GM12874 (cell line): Measurements from ENCODE around the gene CDH5.

Experiments used
- TF ChIP-seq, protein P1 (sequence below): IDR thresholded peaks from 2 replicates; pipeline ENCODE4 v1.5.1; 2011; ENCODE audit warnings: low read depth, mild to moderate bottlenecking, control low read depth, low read length, moderate library complexity; ENCODE audit not compliant: insufficient read depth

CDH5 gene

DNA sequence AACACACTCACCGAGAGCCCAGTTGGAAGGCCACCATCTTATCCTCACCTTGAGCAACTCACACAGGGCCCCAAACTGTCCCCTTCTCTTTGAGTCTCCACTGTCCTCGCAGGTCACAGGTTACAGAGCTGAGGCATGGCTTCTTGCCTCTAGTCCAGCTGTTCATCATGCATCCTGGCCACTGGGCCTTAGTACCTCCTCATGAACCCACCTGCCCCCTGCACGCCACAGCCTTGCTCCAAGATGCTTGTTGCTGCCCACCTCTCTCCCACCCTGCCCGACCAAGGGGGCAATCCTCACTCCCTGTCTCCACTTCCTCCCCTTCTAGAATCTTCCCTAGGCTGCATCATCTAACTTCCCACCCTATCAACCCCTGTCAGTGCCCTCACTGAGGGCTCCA, 17.1 kb downstream of the CDH5 start:
- TF ChIP-seq, protein P1, sequence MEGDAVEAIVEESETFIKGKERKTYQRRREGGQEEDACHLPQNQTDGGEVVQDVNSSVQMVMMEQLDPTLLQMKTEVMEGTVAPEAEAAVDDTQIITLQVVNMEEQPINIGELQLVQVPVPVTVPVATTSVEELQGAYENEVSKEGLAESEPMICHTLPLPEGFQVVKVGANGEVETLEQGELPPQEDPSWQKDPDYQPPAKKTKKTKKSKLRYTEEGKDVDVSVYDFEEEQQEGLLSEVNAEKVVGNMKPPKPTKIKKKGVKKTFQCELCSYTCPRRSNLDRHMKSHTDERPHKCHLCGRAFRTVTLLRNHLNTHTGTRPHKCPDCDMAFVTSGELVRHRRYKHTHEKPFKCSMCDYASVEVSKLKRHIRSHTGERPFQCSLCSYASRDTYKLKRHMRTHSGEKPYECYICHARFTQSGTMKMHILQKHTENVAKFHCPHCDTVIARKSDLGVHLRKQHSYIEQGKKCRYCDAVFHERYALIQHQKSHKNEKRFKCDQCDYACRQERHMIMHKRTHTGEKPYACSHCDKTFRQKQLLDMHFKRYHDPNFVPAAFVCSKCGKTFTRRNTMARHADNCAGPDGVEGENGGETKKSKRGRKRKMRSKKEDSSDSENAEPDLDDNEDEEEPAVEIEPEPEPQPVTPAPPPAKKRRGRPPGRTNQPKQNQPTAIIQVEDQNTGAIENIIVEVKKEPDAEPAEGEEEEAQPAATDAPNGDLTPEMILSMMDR = no peak

DNA sequence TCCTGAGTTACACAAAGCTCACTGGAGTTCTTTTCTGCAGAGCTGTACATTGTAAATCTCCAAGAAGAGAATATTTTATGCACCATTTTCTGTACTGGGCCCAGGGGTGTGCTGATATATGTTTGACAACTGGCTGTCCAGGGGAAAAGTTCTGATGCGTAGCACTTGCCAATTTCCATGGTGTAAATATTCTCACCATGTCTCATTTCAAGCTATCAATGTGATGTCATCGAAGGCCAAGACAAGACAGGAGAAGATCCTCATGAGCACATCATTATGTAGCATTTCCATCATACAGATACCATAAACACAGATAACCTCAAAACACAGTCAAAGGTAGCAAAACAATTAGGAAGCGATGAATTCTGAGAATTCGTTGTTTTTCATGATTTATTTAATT, 18.9 kb downstream of the CDH5 start:
- TF ChIP-seq, protein P1 = no peak

DNA sequence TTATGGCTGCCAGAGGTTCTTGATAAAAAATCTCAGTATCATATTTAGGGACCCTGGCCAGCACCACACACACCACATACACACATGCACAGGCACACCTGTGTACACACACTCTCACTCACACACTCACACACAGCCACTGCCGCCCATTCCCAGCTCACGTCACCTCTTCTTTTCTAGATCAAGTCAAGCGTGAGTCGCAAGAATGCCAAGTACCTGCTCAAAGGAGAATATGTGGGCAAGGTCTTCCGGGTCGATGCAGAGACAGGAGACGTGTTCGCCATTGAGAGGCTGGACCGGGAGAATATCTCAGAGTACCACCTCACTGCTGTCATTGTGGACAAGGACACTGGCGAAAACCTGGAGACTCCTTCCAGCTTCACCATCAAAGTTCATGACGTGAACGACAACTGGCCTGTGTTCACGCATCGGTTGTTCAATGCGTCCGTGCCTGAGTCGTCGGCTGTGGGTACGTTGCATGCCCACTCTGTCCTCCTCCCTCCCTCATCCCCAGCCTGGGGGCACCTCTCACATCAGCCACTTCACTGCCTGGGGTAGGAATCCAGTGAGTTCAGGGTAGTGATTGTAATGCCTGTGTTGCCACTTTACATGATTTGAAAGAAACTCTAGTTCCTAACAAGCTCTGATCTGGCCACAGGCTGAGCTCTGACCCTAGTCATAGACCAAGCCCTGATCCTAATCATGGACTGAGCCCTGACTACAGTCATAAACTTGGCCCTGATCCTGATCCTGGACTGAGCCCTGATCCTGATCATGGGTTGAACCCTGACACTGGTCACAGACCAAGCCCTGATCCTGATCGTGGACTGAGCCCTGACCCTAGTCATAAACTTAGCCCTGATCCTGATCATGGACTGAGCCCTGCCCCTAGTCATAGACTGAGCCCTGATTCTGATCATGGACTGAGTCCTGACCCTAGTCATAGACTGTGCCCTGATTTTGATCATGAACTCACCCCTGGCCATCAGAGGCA, 20.4 kb downstream of the CDH5 start:
- TF ChIP-seq, protein P1 = no peak

DNA sequence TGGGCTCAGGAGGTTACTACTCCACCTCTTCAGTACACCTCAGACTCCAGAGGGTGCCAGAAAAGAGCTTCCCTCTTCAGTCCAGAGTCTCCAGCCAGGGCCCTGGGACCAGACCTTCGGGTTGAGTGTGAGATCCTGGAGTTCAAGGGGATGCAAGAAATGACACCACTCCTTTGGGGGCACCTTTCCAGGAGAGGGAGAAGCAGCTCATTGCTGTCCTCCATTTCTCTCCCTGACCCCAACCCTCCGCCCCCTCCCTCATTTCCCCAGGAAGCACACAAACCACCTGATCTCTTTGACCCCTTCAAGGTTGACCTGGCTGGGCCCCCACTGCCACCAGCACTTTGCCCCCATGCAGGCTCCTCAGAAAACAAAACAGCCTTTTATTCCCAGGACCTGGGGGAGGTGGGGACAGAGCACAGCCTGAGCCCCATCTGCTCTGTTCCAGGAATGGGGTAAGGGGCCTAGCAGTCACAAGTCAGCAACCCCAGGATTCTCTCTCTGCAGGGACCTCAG, 21.4 kb downstream of the CDH5 start:
- TF ChIP-seq, protein P1 = no peak

DNA sequence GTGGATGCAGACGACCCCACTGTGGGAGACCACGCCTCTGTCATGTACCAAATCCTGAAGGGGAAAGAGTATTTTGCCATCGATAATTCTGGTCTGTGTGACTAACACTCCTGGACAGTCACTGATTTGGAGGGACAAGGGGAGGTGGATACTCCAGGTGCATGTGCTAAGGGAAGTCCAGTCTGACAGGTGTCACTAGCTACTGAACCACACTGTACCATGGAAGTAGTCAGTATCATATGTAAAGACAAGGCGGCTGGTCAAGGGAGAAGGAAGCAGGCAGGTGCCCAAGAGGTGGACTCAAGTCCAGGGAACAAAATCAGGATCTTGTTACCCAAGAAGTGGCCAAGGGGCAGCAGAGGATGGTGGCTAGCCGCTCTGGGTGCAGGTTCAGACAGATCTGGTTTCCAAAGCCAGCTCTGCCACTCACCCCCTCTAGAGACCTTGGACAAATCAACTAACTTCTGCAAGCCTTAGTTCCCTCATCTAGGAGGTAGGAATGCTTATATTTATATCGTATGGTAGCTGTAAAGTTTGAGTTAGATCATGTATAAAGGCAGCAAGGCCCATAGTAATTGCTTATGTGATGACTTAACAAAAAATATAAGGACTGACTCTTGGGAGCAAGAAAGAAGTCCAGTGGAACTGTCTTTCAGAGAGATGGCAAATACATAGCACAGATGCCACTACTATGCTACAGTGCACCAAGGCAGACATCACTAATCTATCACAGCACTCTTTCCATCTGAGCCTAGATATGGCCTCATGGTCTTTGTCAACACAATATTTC, 22.1 kb downstream of the CDH5 start:
- TF ChIP-seq, protein P1 = no peak

DNA sequence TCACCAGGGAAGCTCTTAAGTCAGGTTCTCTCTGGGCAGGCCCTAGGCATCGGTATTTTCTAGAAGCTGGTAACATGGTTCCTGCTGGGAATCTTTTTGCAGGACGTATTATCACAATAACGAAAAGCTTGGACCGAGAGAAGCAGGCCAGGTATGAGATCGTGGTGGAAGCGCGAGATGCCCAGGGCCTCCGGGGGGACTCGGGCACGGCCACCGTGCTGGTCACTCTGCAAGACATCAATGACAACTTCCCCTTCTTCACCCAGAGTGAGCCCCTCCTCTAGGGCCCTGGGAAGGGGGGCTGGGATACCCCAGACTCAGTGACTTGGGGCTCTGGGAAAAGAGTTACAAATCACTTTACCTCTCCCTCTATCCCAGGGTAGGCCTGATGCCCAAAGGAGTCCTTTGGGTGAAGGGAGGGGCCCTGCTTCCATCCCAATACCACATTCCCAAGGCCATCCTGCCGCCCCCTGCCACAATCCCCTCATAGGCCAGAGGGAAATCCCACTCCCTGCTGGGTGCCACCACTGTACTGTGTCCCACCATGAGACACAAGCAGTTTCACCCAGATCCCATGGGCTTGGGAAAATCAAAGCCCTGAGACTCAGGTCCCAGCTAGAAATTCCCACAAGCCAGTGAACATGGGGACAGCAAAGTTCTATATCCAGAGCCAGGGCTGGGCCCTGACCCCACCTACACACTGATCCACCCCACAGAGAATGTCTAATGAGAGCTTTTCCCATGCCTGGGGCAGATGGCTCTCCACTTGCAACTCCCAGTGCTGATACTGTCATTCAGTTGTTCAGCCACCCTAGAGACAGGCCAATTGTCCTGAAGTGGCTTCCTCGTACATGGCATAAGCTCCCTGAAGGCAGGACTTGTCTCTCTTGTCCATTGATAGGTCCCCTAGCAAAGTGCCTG, 23.0 kb downstream of the CDH5 start:
- TF ChIP-seq, protein P1 = no peak
